ENCODE data around the gene ZNF205. TPM values are rescaled to one million over a fixed set of nuclear protein-coding genes. Genes with fewer than 3 reads are reported as not detected.

The ZNF205 gene
- total and polyA plus RNA-seq, 2 of the 13 experiments (the other 11 are each of a cell fraction or from before 2014, with no cell fraction given) = 5.8 to 10.2 TPM

GRCh38 chr16:3152277-3152990, 40.0 kb downstream of the ZNF205 start (continued):
- no peak for TF ChIP-seq ZNF333 (CRISPR knock-in tag; IDR thresholded peaks at IDR 0.05; ENCODE audit: borderline replicate concordance)
- TF ChIP-seq ZNF530 (CRISPR knock-in tag; IDR thresholded peaks at IDR 0.05; ENCODE audit: low read depth) = no peak
- no peak for TF ChIP-seq ZNF841 (CRISPR knock-in tag; IDR thresholded peaks at IDR 0.05; ENCODE audit: borderline replicate concordance)
- TF ChIP-seq, protein P1, sequence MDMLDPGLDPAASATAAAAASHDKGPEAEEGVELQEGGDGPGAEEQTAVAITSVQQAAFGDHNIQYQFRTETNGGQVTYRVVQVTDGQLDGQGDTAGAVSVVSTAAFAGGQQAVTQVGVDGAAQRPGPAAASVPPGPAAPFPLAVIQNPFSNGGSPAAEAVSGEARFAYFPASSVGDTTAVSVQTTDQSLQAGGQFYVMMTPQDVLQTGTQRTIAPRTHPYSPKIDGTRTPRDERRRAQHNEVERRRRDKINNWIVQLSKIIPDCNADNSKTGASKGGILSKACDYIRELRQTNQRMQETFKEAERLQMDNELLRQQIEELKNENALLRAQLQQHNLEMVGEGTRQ (IDR thresholded peaks at IDR 0.05; ENCODE audit: low read depth, low read length) = no peak
- TF ChIP-seq, protein P1 (CRISPR knock-in tag; IDR thresholded peaks at IDR 0.05; ENCODE audit: borderline replicate concordance) = no peak
- peak; percentile 69; the same call in 1 of the 2 replicates for TF ChIP-seq TFAP4 (IDR thresholded peaks at IDR 0.05; ENCODE audit: borderline replicate concordance, low read depth)
- TF ChIP-seq NFYC (CRISPR knock-in tag; IDR thresholded peaks at IDR 0.05) = no peak
- TF ChIP-seq DDIT3 (CRISPR knock-in tag; IDR thresholded peaks at IDR 0.05) = no peak
- no peak for TF ChIP-seq TRIM24 (CRISPR knock-in tag; IDR thresholded peaks at IDR 0.05)
- 0 out of 2 replicates have a peak, but pooled peaks have one; percentile 13 for TF ChIP-seq TFDP1 (CRISPR knock-in tag; IDR thresholded peaks at IDR 0.05; ENCODE audit: borderline replicate concordance)
- TF ChIP-seq ELF3 (CRISPR knock-in tag; IDR thresholded peaks at IDR 0.05) = peak; percentile 68
- TF ChIP-seq SPEN (CRISPR knock-in tag; IDR thresholded peaks at IDR 0.05; ENCODE audit: low read depth) = peak; percentile 38; the same call in 1 of the 2 replicates
- TF ChIP-seq ZFP91 (CRISPR knock-in tag; IDR thresholded peaks at IDR 0.05; ENCODE audit: borderline replicate concordance) = peak; percentile 61; the same call in 1 of the 2 replicates
- peak; percentile 71; the same call in 1 of the 2 replicates for TF ChIP-seq ZNF792 (CRISPR knock-in tag; IDR thresholded peaks at IDR 0.05)
- peak; percentile 81; the same call in 1 of the 2 replicates for TF ChIP-seq ZNF572 (CRISPR knock-in tag; IDR thresholded peaks at IDR 0.05)
- TF ChIP-seq, protein P2, sequence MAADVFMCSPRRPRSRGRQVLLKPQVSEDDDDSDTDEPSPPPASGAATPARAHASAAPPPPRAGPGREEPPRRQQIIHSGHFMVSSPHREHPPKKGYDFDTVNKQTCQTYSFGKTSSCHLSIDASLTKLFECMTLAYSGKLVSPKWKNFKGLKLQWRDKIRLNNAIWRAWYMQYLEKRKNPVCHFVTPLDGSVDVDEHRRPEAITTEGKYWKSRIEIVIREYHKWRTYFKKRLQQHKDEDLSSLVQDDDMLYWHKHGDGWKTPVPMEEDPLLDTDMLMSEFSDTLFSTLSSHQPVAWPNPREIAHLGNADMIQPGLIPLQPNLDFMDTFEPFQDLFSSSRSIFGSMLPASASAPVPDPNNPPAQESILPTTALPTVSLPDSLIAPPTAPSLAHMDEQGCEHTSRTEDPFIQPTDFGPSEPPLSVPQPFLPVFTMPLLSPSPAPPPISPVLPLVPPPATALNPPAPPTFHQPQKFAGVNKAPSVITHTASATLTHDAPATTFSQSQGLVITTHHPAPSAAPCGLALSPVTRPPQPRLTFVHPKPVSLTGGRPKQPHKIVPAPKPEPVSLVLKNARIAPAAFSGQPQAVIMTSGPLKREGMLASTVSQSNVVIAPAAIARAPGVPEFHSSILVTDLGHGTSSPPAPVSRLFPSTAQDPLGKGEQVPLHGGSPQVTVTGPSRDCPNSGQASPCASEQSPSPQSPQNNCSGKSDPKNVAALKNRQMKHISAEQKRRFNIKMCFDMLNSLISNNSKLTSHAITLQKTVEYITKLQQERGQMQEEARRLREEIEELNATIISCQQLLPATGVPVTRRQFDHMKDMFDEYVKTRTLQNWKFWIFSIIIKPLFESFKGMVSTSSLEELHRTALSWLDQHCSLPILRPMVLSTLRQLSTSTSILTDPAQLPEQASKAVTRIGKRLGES (CRISPR knock-in tag; IDR thresholded peaks at IDR 0.05; ENCODE audit: borderline replicate concordance) = no peak
- TF ChIP-seq ZNF326 (CRISPR knock-in tag; IDR thresholded peaks at IDR 0.05; ENCODE audit: borderline replicate concordance) = no peak

Data from HepG2 (cell line).